Fibroblast of lung (primary cell): ENCODE measurements around the gene TBL3. TPM values are rescaled to one million over a fixed set of nuclear protein-coding genes. Genes with fewer than 3 reads are reported as not detected.

ENCODE experiments used
- DNase-seq, 2 donors: peaks; one replicate each; pipeline versions ENCODE4 v3.0.0 to v3.0.0-alpha.2; 2010; ENCODE audit warnings: low read depth in 2 of 2
- H2AFZ ChIP-seq: 2 replicates; pipeline ENCODE4 v1.5.1; 2012; ENCODE audit warnings: low read length, control low read depth, inconsistent platforms
- H3K27ac ChIP-seq: 2 replicates; pipeline ENCODE4 v1.5.1; 2011; ENCODE audit warnings: low read length, control low read depth; ENCODE audit not compliant: insufficient read depth
- H3K27me3 ChIP-seq: 2 replicates; pipeline ENCODE4 v1.5.1; 2011; ENCODE audit warnings: mild to moderate bottlenecking, low read length; ENCODE audit not compliant: control insufficient read depth, insufficient read depth
- H3K36me3 ChIP-seq: 2 replicates; pipeline ENCODE4 v1.5.1; 2011; ENCODE audit warnings: low read length; ENCODE audit not compliant: control insufficient read depth, insufficient read depth
- H3K4me1 ChIP-seq: 2 replicates; pipeline ENCODE4 v1.5.1; 2011; ENCODE audit warnings: low read length; ENCODE audit not compliant: control insufficient read depth, insufficient read depth; ENCODE audit errors: extremely low read depth
- H3K4me2 ChIP-seq: 2 replicates; pipeline ENCODE4 v1.5.1; 2011; ENCODE audit warnings: low read length, control low read depth; ENCODE audit not compliant: insufficient read depth; ENCODE audit errors: extremely low read depth
- H3K4me3 ChIP-seq, 4 experiments: fragments of 200-600 bp in 1 of 4; sonication (generic) in 1 of 4; replicated peaks in 1 of 4; 2 replicates each; pipeline ENCODE4 v1.5.1; 2011 to 2016; ENCODE audit warnings: low read length in 4 of 4, low read depth in 3 of 4, mild to moderate bottlenecking in 3 of 4, control low read depth in 2 of 4, inconsistent platforms in 1 of 4, mixed read lengths in 1 of 4; ENCODE audit not compliant: insufficient read depth in 1 of 4; ENCODE audit errors: control extremely low read depth in 1 of 4
- H3K79me2 ChIP-seq: 2 replicates; pipeline ENCODE4 v1.5.1; 2012; ENCODE audit warnings: mild to moderate bottlenecking, low read length, inconsistent platforms; ENCODE audit not compliant: control insufficient read depth, insufficient read depth
- H3K9ac ChIP-seq: 2 replicates; pipeline ENCODE4 v1.5.1; 2011; ENCODE audit warnings: mild to moderate bottlenecking, low read length, control low read depth; ENCODE audit not compliant: insufficient read depth
- H3K9me3 ChIP-seq: 2 replicates; pipeline ENCODE4 v1.5.1; 2012; ENCODE audit warnings: low read depth, low read length; ENCODE audit not compliant: control insufficient read depth, insufficient read depth
- H4K20me1 ChIP-seq: 2 replicates; pipeline ENCODE4 v1.5.1; 2011; ENCODE audit warnings: low read length; ENCODE audit not compliant: control insufficient read depth, insufficient read depth; ENCODE audit errors: extremely low read depth
- EZH2 ChIP-seq: IDR thresholded peaks from 2 replicates; pipeline ENCODE4 v1.5.1; 2012; ENCODE audit warnings: low read length, control low read depth, mild to moderate bottlenecking; ENCODE audit errors: missing control alignments
- polyA plus RNA-seq, 2 donors: library from polyadenylated mRNA; depleted of rRNA in 1 of 2; stranded (reverse) in 1 of 2; unstranded in 1 of 2; fragments of >200 nt; gene quantifications; 2 replicates each; pipeline ENCODE4 v1.2.1, GENCODE V29; 2011 to 2012; ENCODE audit warnings: missing spikeins in 1 of 2
- total RNA-seq: library from RNA; depleted of rRNA; stranded (reverse); fragments of >200 nt; gene quantifications from 2 replicates; pipeline ENCODE4 v1.2.1, GENCODE V29; 2014
- TF ChIP-seq, protein P1 (sequence below), 2 donors: IDR thresholded peaks in 1 of 2; conservative IDR thresholded peaks in 1 of 2; 1 replicate in 1 of 2; 2 replicates in 1 of 2; pipeline ENCODE4 v1.5.1; 2011 to 2012; ENCODE audit warnings: low read length in 2 of 2, control low read depth in 1 of 2, inconsistent platforms in 1 of 2, low read depth in 1 of 2, mild to moderate bottlenecking in 1 of 2

The TBL3 gene
- total and polyA plus RNA-seq, 2 donors (not counting 1 experiment from before 2014, with no cell fraction given): 14.6 to 20.0 TPM

DNA sequence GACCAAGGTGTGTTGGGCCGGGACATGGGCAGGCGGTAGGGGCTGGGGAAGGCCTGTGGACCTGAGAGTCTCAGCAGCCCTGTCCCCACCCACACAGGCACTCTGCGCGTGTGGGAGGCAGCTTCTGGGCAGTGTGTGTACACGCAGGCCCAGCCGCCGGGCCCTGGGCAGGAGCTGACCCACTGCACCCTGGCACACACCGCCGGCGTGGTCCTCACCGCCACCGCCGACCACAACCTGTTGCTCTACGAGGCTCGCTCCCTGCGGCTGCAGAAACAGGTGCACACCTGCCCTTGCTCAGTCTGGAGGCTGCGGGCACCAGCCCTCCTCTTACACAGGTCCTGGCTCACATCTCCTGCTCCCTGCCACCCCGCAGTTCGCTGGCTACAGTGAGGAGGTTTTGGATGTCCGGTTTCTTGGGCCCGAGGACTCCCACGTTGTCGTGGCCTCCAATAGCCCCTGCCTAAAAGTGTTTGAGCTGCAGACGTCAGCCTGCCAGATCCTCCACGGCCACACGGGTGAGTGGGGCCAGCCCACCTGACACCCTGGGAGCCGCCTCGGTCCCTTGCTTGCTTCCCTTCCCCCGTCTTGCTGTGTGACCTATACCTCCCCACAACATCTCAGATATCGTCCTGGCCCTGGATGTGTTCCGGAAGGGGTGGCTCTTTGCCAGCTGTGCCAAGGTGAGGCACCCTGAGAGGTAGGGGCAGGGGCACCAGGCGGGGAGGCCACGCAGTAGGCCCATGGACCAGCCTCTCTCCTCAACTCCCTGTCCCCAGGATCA is 3.8 kb downstream of the TBL3 start:
- Histone ChIP-seq H3K27me3 (peaks cover 7% of the 10 kb centered on the region), H2AFZ (no peak overlapping the region), H3K9me3 (no peaks in the 10 kb centered on the region), H3K36me3 (peaks cover 37% of the 10 kb centered on the region), H3K27ac (no peak overlapping the region), H3K79me2 (peaks cover 16% of the 10 kb centered on the region), H3K4me3 (no peak overlapping the region), H3K9ac (no peak overlapping the region), H4K20me1 (no peaks in the 10 kb centered on the region), H3K4me2 (no peak overlapping the region), H3K4me1 (no peaks in the 10 kb centered on the region)
- no peak for DNase-seq
- TF ChIP-seq, protein P1, sequence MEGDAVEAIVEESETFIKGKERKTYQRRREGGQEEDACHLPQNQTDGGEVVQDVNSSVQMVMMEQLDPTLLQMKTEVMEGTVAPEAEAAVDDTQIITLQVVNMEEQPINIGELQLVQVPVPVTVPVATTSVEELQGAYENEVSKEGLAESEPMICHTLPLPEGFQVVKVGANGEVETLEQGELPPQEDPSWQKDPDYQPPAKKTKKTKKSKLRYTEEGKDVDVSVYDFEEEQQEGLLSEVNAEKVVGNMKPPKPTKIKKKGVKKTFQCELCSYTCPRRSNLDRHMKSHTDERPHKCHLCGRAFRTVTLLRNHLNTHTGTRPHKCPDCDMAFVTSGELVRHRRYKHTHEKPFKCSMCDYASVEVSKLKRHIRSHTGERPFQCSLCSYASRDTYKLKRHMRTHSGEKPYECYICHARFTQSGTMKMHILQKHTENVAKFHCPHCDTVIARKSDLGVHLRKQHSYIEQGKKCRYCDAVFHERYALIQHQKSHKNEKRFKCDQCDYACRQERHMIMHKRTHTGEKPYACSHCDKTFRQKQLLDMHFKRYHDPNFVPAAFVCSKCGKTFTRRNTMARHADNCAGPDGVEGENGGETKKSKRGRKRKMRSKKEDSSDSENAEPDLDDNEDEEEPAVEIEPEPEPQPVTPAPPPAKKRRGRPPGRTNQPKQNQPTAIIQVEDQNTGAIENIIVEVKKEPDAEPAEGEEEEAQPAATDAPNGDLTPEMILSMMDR (conservative IDR thresholded peaks at IDR 0.05 in 1 of 2, IDR thresholded peaks at IDR 0.05 in 1 of 2; ENCODE audit: low read depth in 1 of 2, low read length in 2 of 2): no peak
- TF ChIP-seq EZH2: no peak

DNA sequence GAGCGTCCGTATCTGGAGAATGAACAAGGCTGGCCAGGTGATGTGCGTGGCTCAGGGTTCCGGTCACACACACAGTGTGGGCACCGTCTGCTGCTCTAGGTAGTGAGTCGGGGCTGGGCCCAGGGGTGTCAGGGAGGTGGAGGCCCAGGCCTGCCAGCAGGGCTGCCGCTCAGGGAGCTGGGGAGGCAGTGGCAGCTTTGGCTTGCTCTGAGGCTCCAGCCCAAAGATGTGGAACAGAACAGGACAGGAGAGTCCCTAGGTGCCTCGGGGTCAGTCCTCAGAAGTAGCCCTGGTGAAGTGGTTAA is 4.3 kb downstream of the TBL3 start:
- H4K20me1 ChIP-seq: no peaks in the 10 kb centered on the region
- H3K79me2 ChIP-seq: peaks cover 14% of the 10 kb centered on the region
- no peak overlapping the region for H3K9ac ChIP-seq
- H3K36me3 ChIP-seq: peaks cover 37% of the 10 kb centered on the region
- TF ChIP-seq, protein P1 (conservative IDR thresholded peaks at IDR 0.05 in 1 of 2, IDR thresholded peaks at IDR 0.05 in 1 of 2; ENCODE audit: low read depth in 1 of 2, low read length in 2 of 2): no peak
- no peak for TF ChIP-seq EZH2
- DNase-seq: no peak
- no peak overlapping the region for H3K27ac ChIP-seq
- no peaks in the 10 kb centered on the region for H3K9me3 ChIP-seq
- no peaks in the 10 kb centered on the region for H3K4me1 ChIP-seq
- no peak overlapping the region for H2AFZ ChIP-seq
- H3K4me2 ChIP-seq: no peak overlapping the region
- peaks cover 12% of the 10 kb centered on the region for H3K27me3 ChIP-seq
- H3K4me3 ChIP-seq: no peak overlapping the region

DNA sequence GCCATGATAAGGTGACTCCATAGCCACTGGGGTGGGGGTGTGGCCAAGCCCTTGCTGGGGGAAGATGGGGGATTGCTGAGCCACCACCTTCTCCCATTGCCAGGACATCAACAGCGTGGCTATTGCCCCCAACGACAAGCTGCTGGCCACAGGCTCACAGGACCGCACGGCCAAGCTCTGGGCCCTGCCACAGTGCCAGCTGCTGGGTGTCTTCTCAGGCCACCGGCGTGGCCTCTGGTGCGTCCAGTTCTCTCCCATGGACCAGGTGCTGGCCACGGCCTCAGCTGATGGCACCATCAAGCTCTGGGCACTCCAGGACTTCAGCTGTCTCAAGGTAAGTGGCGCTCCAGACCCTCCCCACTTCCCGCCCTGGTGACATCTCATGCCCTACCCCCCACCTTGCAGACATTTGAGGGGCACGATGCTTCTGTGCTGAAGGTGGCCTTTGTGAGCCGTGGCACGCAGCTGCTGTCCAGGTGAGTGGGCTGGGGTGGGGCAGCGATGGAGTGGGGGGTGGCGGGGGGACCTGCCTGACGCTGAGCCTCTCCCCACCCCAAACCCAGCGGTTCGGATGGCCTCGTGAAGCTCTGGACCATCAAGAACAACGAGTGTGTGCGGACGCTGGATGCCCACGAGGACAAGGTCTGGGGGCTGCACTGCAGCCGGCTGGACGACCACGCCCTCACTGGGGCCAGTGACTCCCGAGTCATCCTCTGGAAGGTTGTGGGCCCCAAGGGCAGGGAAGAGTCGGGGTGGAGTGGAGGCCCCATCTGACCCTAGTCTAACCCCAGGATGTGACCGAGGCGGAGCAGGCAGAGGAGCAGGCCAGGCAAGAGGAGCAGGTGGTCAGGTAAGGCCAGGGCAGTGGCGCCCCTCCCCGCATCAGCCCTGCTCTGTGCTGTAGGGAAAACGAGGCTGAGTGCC is 5.4 kb downstream of the TBL3 start:
- H3K4me3 ChIP-seq: no peak overlapping the region
- H3K9ac ChIP-seq: no peak overlapping the region
- no peak for DNase-seq
- H3K27me3 ChIP-seq: peaks cover 19% of the 10 kb centered on the region
- no peaks in the 10 kb centered on the region for H4K20me1 ChIP-seq
- TF ChIP-seq EZH2: no peak
- TF ChIP-seq, protein P1 (conservative IDR thresholded peaks at IDR 0.05 in 1 of 2, IDR thresholded peaks at IDR 0.05 in 1 of 2; ENCODE audit: low read depth in 1 of 2, low read length in 2 of 2): no peak
- no peaks in the 10 kb centered on the region for H3K9me3 ChIP-seq
- H3K4me2 ChIP-seq: no peak overlapping the region
- peaks cover 13% of the 10 kb centered on the region for H3K79me2 ChIP-seq
- peaks cover 37% of the 10 kb centered on the region for H3K36me3 ChIP-seq
- no peak overlapping the region for H3K27ac ChIP-seq
- no peak overlapping the region for H2AFZ ChIP-seq
- no peaks in the 10 kb centered on the region for H3K4me1 ChIP-seq
